ENCODE results near the gene CMKLR1.

The CMKLR1 gene

GRCh38 chr12:108379823-108380222 lies 40.7 kb upstream of the CMKLR1 start:
- DNase-seq (ENCODE audit: low read depth): no peak
- H3K4me3 ChIP-seq (replicated peaks; ENCODE audit: low read depth, low read length): no peak overlapping the region
- TF ChIP-seq CTCF (IDR thresholded peaks at IDR 0.05; ENCODE audit: low read length, missing control alignments): no peak

- H3K4me3 ChIP-seq (replicated peaks; ENCODE audit: low read depth, low read length): no peak overlapping the region
- TF ChIP-seq CTCF (IDR thresholded peaks at IDR 0.05; ENCODE audit: low read length, missing control alignments): no peak
- no peak for DNase-seq (ENCODE audit: low read depth)
These were observed 39.8 kb upstream of the CMKLR1 start for GRCh38 chr12:108378926-108379325.

- H3K4me3 ChIP-seq (replicated peaks; ENCODE audit: low read depth, low read length): no peak overlapping the region
- TF ChIP-seq CTCF (IDR thresholded peaks at IDR 0.05; ENCODE audit: low read length, missing control alignments): no peak
- no peak for DNase-seq (ENCODE audit: low read depth)
These were observed 38.1 kb upstream of the CMKLR1 start for GRCh38 chr12:108377260-108377659.

- no peak for TF ChIP-seq CTCF (IDR thresholded peaks at IDR 0.05; ENCODE audit: low read length, missing control alignments)
- DNase-seq (ENCODE audit: low read depth): peak; percentile 4
- H3K4me3 ChIP-seq (replicated peaks; ENCODE audit: low read depth, low read length): no peak overlapping the region
These were observed 37.0 kb upstream of the CMKLR1 start for GRCh38 chr12:108375986-108376663.

GRCh38 chr12:108374596-108375320 lies 35.6 kb upstream of the CMKLR1 start:
- no peak for DNase-seq (ENCODE audit: low read depth)
- TF ChIP-seq CTCF (IDR thresholded peaks at IDR 0.05; ENCODE audit: low read length, missing control alignments): no peak
- no peak overlapping the region for H3K4me3 ChIP-seq (replicated peaks; ENCODE audit: low read depth, low read length)

- H3K4me3 ChIP-seq (replicated peaks; ENCODE audit: low read depth, low read length): no peak overlapping the region
- peak; percentile 20 for TF ChIP-seq CTCF (IDR thresholded peaks at IDR 0.05; ENCODE audit: low read length, missing control alignments)
- DNase-seq (ENCODE audit: low read depth): no peak
These were observed 34.0 kb upstream of the CMKLR1 start for GRCh38 chr12:108373111-108373510.
